BLaER1 treated with 17β-estradiol and CSF1 and Interleukin-3, amounts not matched to agents 10 nM and 100 nM (cell line): ENCODE measurements around the gene SPRY4.
"Not testable (repeated sequence)": the region's sequence is repeated elsewhere in the genome, so short reads cannot be mapped to it uniquely, and the experiment has no call there.

ENCODE experiments used
- H3K27ac ChIP-seq, 11 experiments: shearing (Covaris generic); formaldehyde crosslinking; 2 replicates each; pipeline ENCODE4 v1.8.1; 2022
- H3K27me3 ChIP-seq, 11 experiments: shearing (Covaris generic); formaldehyde crosslinking; 2 replicates each; pipeline ENCODE4 v1.8.1; 2022
- H3K36me3 ChIP-seq, 11 experiments: shearing (Covaris generic); formaldehyde crosslinking; 2 replicates each; pipeline ENCODE4 v1.8.1; 2022
- H3K4me1 ChIP-seq, 10 experiments: shearing (Covaris generic); formaldehyde crosslinking; 2 replicates each; pipeline ENCODE4 v1.8.1; 2022
- H3K4me2 ChIP-seq, 11 experiments: shearing (Covaris generic); formaldehyde crosslinking; 2 replicates each; pipeline ENCODE4 v1.8.1; 2022
- H3K4me3 ChIP-seq, 10 experiments: shearing (Covaris generic); formaldehyde crosslinking; 2 replicates each; pipeline ENCODE4 v1.8.1; 2022
- H3K9ac ChIP-seq, 11 experiments: shearing (Covaris generic); formaldehyde crosslinking; 2 replicates each; pipeline ENCODE4 v1.8.1; 2022
- H3K9me3 ChIP-seq, 11 experiments: shearing (Covaris generic); formaldehyde crosslinking; replicated peaks in 1 of 11; 2 replicates each; pipeline ENCODE4 v1.8.1; 2022
- H4K20me1 ChIP-seq, 11 experiments: shearing (Covaris generic); formaldehyde crosslinking; 2 replicates each; pipeline ENCODE4 v1.8.1; 2022
- Cebpa-rat ChIP-seq, 11 experiments: shearing (Covaris generic); IDR thresholded peaks; 2 replicates each; pipeline ENCODE4 v1.8.1; 2022

Gene SPRY4, protein sequence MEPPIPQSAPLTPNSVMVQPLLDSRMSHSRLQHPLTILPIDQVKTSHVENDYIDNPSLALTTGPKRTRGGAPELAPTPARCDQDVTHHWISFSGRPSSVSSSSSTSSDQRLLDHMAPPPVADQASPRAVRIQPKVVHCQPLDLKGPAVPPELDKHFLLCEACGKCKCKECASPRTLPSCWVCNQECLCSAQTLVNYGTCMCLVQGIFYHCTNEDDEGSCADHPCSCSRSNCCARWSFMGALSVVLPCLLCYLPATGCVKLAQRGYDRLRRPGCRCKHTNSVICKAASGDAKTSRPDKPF

DNA sequence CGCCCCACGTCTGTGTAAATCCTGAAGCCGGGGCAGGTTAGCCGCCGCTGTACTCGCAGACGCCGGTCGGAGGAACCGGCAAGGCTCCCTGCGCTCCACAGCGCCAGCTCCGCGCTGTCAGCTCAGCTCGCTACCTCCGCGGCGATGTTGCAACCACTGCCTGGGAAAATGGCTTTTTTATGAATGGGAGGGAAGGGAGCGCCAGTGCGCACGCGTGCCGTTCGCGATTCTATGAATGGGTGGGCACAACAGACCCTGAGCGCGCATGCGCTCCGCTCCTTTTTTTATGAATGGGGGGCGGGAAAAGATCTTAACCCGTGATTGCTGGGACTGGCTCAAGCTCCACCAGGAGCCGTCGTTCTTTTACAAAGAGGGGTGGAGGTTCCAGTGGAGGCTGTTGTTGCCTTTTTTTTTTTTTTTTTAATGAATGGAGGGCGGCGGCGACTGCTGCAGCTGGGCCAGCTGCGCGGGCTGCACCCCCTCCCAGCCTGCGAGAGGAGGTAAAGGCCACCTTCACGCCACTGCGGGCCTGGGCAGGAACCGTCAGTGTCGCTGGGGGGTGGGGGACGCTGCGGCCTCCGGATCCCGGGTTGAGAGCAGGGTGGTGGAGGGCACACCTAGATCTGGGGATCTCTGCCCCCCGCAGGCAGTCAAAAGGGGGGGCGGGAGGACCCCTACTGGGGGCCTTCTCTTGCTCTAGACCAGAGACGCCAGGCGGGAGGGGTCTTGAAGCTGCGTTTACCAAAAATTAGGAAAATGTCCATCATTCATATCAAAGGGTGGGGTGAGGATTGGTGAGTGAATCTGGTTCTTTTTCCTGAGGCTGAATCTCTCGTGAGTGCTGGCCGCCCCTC lies at the start of gene SPRY4:
Gene SPRY4, minus strand, starts transcription at position 151 of the 854 bp plus-strand sequence. CDS start 9,913 bp downstream, outside the sequence.
- H3K36me3 ChIP-seq: peaks cover 0 to 10% (median 0%) of the 10 kb centered on the region in 11 experiments; a peak in 4 of 22 replicates
- H3K4me3 ChIP-seq: peak within 1 kb of the TSS; percentile 59 to 98 (median 90)
- peak within 1 kb of the TSS; percentile 86 to 99 (median 97) for H3K4me2 ChIP-seq
- H3K9me3 ChIP-seq: no peaks in the 10 kb centered on the region
- TF ChIP-seq Cebpa-rat (IDR thresholded peaks at IDR 0.05): peak; percentile 67 to 99 (median 95); a peak in 21 of 22 replicates
- peak within 1 kb of the TSS; percentile 35 to 95 (median 86); a peak in 21 of 22 replicates for H3K27ac ChIP-seq
- H3K27me3 ChIP-seq: peaks cover 0 to 18% (median 5%) of the 10 kb centered on the region in 11 experiments; a peak in 10 of 22 replicates
- peaks cover 0 to 47% (median 35%) of the 10 kb centered on the region in 11 experiments; a peak in 20 of 22 replicates for H4K20me1 ChIP-seq
- peak within 1 kb of the TSS; percentile 80 to 97 (median 89) for H3K9ac ChIP-seq
- peaks cover 55 to 73% (median 65%) of the 10 kb centered on the region in 10 experiments for H3K4me1 ChIP-seq

DNA sequence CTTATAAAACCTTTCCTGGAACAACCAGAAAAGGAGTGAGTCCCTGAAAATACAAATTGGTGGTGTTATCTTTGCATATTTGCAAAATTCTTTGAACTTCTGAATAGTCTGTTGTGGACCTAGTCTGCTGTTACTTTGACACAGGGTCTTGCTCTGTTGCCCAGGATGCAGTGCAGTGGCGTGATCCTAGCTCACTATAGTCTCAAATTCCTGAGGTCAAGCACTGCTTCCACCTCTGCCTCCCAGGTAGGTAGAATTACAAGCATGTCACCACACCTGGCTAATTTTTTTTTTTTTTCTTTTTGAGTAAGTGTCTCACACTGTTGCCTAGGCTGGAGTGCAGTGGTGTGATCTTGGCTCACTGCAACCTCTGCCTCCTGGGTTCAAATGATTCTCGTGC lies 43.7 kb upstream of the SPRY4 start:
- Histone ChIP-seq H4K20me1 (no peaks in the 10 kb centered on the region; a peak in 1 of 22 replicates), H3K9ac (no peak overlapping the region), H3K4me2 (no peak overlapping the region), H3K27me3 (peaks cover 0 to 7% (median 0%) of the 10 kb centered on the region in 11 experiments; a peak in 4 of 22 replicates), H3K36me3 (no peaks in the 10 kb centered on the region), H3K27ac (no peak overlapping the region), H3K4me1 (peaks cover 16 to 30% (median 23%) of the 10 kb centered on the region in 10 experiments), H3K9me3 (no peaks in the 10 kb centered on the region), H3K4me3 (no peak overlapping the region)
- no peak for TF ChIP-seq Cebpa-rat (IDR thresholded peaks at IDR 0.05)

DNA sequence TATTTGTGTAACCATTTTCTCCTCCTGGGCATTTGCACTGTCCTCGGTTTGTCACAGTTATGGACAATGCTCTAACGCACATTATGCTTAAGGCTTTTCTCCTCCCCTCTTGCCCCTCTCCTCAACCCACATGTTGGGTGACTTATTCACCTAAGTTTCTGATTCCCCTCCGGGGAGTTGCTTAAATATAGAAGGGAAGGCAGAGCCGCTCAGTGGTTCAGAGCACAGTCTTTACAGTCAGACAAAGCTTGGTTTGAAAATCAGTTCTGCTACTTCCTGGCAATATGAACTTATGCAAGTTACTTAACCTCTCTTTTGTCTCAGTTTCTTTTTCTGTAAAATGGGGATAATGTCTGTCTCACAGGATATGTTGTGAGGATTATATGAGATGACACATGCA lies 41.2 kb upstream of the SPRY4 start:
- Histone ChIP-seq H3K4me1 (peaks cover 26 to 42% (median 37%) of the 10 kb centered on the region in 10 experiments), H3K9ac (no peak overlapping the region), H3K27ac (no peak overlapping the region), H4K20me1 (no peaks in the 10 kb centered on the region; a peak in 1 of 22 replicates), H3K4me2 (peak overlapping the region in 5 of 11 experiments; percentile 10 to 71 (median 33); a peak in 8 of 22 replicates), H3K4me3 (no peak overlapping the region), H3K36me3 (no peaks in the 10 kb centered on the region), H3K9me3 (no peaks in the 10 kb centered on the region), H3K27me3 (peaks cover 0 to 13% (median 5%) of the 10 kb centered on the region in 11 experiments; a peak in 11 of 22 replicates)
- no peak for TF ChIP-seq Cebpa-rat (IDR thresholded peaks at IDR 0.05)

DNA sequence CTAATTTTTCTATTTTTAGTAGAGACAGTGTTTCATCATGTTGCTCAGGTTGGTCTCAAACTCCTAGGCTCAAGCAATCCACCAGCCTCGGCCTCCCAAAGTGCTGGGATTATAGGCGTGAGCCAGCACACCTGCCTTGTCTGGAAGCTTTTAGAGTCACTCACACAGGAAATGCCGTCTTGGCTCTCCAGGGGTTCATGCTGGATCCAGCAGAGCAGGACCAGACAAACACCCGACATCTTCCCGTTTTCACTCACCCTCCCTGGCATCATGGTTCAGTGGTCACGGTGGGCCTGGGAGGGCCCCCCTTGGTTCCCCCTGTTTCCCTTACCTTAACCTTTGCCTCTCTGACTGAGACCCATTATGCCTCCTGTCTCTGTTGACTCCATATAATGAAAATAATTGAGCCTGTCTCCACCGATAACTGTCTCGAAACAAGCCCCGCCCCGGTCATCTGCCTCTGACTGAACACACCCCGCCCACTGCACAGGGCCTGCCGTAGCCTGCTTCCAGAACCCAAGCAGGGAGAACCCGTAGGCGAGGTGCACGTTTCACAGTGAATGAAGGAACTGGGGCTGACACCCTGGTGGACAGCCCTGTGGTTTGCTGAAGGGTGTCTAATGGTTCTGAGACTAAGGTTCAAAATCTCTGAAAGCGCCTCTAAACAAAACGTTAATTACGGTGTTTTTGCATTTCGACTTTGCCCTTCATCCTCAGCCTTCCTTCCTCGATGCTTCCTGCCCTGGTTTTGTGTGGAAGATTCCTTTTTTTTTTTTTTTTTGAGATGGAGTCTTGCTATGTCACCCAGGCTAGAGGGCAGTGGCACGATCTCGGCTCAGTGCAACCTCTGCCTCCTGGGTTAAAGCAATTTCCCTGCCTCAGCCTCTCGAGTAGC lies 39.7 kb upstream of the SPRY4 start:
- no peaks in the 10 kb centered on the region for H3K36me3 ChIP-seq
- H3K9ac ChIP-seq: peak overlapping the region in 3 of 11 experiments; percentile 48 to 56 (median 49); a peak in 7 of 22 replicates
- H3K27me3 ChIP-seq: peaks cover 14 to 28% (median 19%) of the 10 kb centered on the region in 11 experiments; a peak in 19 of 22 replicates
- TF ChIP-seq Cebpa-rat (IDR thresholded peaks at IDR 0.05): no peak
- H3K4me2 ChIP-seq: peak overlapping the region; percentile 64 to 94 (median 82)
- peak overlapping the region in 7 of 10 experiments; percentile 15 to 60 (median 41); a peak in 12 of 20 replicates for H3K4me3 ChIP-seq
- H3K4me1 ChIP-seq: peaks cover 26 to 55% (median 40%) of the 10 kb centered on the region in 10 experiments
- H3K27ac ChIP-seq: peak overlapping the region in 4 of 11 experiments; percentile 8 to 60 (median 43); a peak in 5 of 22 replicates
- H3K9me3 ChIP-seq: no peaks in the 10 kb centered on the region
- H4K20me1 ChIP-seq: peaks cover 0 to 3% (median 0%) of the 10 kb centered on the region in 11 experiments; a peak in 1 of 22 replicates

DNA sequence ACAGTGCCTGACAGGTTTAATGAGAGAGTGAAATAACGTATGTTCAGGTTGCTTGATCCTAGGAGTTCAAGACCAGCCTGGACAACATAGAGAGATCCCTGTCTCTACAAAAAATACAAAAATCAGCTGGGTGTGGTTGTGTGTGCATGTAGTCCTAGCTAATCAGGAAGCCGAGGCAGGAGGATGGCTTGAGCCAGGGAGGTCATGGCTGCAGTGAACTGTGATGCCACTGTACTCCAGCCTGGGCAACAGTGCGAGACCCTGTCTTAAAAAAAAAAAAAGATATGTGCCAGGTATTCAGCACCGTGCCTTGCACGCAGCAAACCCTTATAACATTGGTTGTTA lies 38.8 kb upstream of the SPRY4 start:
- Histone ChIP-seq H3K36me3 (no peaks in the 10 kb centered on the region), H3K9ac (0 out of 22 replicates have a peak overlapping the region, but pooled peaks of 1 of the 11 experiments have one; percentile 56), H3K27ac (peak overlapping the region in 1 of 11 experiments; percentile 53; a peak in 2 of 22 replicates), H3K4me3 (peak overlapping the region in 1 of 10 experiments; percentile 52; a peak in 1 of 20 replicates), H3K4me1 (peaks cover 26 to 60% (median 40%) of the 10 kb centered on the region in 10 experiments), H3K27me3 (peaks cover 22 to 37% (median 28%) of the 10 kb centered on the region in 11 experiments), H3K9me3 (no peaks in the 10 kb centered on the region), H3K4me2 (peak overlapping the region; percentile 64 to 94 (median 82)), H4K20me1 (peaks cover 0 to 3% (median 0%) of the 10 kb centered on the region in 11 experiments; a peak in 1 of 22 replicates)
- no peak for TF ChIP-seq Cebpa-rat (IDR thresholded peaks at IDR 0.05)

DNA sequence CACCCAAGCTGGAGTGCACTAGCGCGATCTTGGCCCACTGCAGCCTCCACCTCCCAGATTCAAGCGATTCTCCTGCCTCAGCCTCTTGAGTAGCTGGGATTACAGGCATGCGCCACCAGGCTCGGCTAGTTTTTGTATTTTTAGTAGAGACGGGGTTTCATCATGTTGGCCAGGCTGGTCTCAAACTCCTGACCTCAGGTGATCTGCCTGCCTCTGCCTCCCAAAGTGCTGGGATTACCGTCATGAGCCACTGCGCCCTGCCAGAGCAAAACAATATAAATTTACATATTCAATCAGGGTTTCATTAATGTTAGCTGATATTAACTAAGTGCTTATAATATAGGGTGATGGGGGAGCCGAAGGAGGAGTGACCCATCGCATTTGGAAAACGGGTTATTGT lies 37.4 kb upstream of the SPRY4 start:
- Histone ChIP-seq H3K4me2 (peak overlapping the region in 8 of 11 experiments; percentile 64 to 94 (median 84); a peak in 10 of 22 replicates), H3K4me1 (peaks cover 37 to 74% (median 54%) of the 10 kb centered on the region in 10 experiments), H3K27me3 (peaks cover 36 to 51% (median 40%) of the 10 kb centered on the region in 11 experiments), H3K9ac (0 out of 22 replicates have a peak overlapping the region, but pooled peaks of 1 of the 11 experiments have one; percentile 5), H3K27ac (peak overlapping the region in 1 of 11 experiments; percentile 26; a peak in 2 of 22 replicates)
- not testable (repeated sequence) for H3K4me3 ChIP-seq, H3K36me3 ChIP-seq, H3K9me3 ChIP-seq, H4K20me1 ChIP-seq

DNA sequence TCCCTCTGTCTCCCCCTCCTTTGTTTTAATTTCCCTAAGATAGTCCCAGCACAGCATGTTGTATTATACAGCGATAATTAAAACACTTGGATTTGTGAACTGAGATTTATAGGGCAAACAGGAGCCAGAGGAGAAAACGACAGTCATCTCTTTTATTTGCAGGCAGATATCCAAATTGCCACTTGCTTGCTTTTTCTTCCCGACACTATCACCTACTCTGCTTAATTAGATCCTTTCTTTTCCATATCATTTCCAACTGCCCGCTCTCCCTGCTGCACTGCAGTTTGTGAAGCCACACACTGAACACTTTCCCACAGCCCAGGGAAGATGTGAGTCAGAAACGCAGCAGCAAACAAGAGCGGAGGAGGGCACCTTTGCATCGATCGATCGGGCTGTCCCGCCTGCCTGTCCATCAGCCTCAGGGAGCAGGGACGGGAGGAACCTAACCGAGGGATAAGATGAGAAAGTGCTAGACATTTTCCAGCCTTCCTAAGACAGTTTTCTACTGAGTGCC lies 35.8 kb upstream of the SPRY4 start:
- no peak for TF ChIP-seq Cebpa-rat (IDR thresholded peaks at IDR 0.05)
- H3K27me3 ChIP-seq: peaks cover 39 to 60% (median 48%) of the 10 kb centered on the region in 11 experiments
- H3K9me3 ChIP-seq: no peaks in the 10 kb centered on the region
- H4K20me1 ChIP-seq: peaks cover 0 to 9% (median 0%) of the 10 kb centered on the region in 11 experiments; a peak in 2 of 22 replicates
- no peak overlapping the region; a peak in 1 of 22 replicates for H3K9ac ChIP-seq
- no peaks in the 10 kb centered on the region for H3K36me3 ChIP-seq
- H3K4me2 ChIP-seq: peak overlapping the region in 2 of 11 experiments; percentile 2 to 20; a peak in 1 of 22 replicates
- H3K27ac ChIP-seq: no peak overlapping the region
- H3K4me1 ChIP-seq: peaks cover 35 to 83% (median 55%) of the 10 kb centered on the region in 10 experiments
- no peak overlapping the region for H3K4me3 ChIP-seq
